SK-MEL-5 (cell line): ENCODE measurements around the gene QRICH2. TPM values are rescaled to one million over a fixed set of nuclear protein-coding genes. Genes with fewer than 3 reads are reported as not detected.
A peak's percentile ranks its signal among the peaks of the same experiment; 100 is the strongest.
"Not testable (repeated sequence)": the region's sequence is repeated elsewhere in the genome, so short reads cannot be mapped to it uniquely, and the experiment has no call there.

Experiments
- DNase-seq: peaks from one replicate; pipeline ENCODE4 v3.0.0-alpha.2; 2016; ENCODE audit warnings: low read depth, low spot score
- in situ Hi-C: cut with HindIII; loops from 2 replicates; pipeline ENCODE4 v1.10.0; 2016; ENCODE audit warnings: low sequenced_read_pairs, high pct_unique_total_duplicates, low pct_unique_long_range_greater_than_20kb
- polyA plus RNA-seq, 2 experiments: library from polyadenylated mRNA; depleted of rRNA; stranded (reverse); fragments of >200 nt; gene quantifications; 2 replicates each; pipeline ENCODE4 v1.2.3, GENCODE V29; 2015
- total RNA-seq: library from RNA; depleted of rRNA; stranded (reverse); fragments of >200 nt; shearing (Covaris generic); gene quantifications from 2 replicates; pipeline ENCODE4 v1.2.3, GENCODE V29; 2014; rRNA removed

The QRICH2 gene, protein sequence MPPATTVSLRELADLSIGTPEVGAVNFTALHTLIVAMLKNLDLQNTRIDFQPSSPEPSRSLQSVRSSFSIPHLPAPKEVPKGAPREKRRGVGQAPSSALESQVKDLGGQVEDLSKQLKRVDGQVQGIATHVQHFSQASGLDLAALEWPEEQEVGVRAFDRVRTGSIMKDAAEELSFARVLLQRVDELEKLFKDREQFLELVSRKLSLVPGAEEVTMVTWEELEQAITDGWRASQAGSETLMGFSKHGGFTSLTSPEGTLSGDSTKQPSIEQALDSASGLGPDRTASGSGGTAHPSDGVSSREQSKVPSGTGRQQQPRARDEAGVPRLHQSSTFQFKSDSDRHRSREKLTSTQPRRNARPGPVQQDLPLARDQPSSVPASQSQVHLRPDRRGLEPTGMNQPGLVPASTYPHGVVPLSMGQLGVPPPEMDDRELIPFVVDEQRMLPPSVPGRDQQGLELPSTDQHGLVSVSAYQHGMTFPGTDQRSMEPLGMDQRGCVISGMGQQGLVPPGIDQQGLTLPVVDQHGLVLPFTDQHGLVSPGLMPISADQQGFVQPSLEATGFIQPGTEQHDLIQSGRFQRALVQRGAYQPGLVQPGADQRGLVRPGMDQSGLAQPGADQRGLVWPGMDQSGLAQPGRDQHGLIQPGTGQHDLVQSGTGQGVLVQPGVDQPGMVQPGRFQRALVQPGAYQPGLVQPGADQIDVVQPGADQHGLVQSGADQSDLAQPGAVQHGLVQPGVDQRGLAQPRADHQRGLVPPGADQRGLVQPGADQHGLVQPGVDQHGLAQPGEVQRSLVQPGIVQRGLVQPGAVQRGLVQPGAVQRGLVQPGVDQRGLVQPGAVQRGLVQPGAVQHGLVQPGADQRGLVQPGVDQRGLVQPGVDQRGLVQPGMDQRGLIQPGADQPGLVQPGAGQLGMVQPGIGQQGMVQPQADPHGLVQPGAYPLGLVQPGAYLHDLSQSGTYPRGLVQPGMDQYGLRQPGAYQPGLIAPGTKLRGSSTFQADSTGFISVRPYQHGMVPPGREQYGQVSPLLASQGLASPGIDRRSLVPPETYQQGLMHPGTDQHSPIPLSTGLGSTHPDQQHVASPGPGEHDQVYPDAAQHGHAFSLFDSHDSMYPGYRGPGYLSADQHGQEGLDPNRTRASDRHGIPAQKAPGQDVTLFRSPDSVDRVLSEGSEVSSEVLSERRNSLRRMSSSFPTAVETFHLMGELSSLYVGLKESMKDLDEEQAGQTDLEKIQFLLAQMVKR (N-terminal part only)
- 2.4 and 2.7 TPM in 2 replicates for total RNA-seq
- polyA plus RNA-seq (2015; cell fraction: cytosol; rRNA removed) = 3.1 and 3.8 TPM in 2 replicates
- polyA plus RNA-seq (2015; cell fraction: nucleus; rRNA removed) = 20.2 and 21.8 TPM in 2 replicates

DNA sequence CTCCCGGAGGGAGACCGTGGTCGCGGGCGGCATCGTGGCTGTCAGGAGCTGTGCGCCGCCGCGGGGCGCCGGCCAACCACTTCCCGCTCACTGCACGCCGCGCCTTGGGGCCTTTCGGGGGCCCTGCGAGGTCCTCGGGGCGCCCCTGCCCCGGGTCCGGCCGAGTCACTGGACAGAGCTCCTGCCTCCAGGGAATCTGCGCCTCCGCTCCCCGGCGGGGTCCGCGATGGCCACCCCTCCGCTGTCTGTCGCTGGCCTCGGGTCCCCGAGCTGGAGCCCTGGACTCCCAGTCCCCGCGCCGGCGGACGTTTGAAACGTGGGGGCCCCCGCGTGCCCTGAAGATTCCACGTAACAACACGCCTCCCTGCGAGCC lies at the start of gene QRICH2:
TSS of gene QRICH2 (minus strand) at position 311 of the 373 bp plus-strand sequence. CDS start at position 33, 278 bp downstream.
- in situ Hi-C loops = no loop called here

GRCh38 chr17:76357597-76358158 lies 49.6 kb upstream of the QRICH2 start:
- in situ Hi-C loops = no loop called here
- DNase-seq = no peak

More for the DNA sequence above, at the start of gene QRICH2:
- DNase-seq = no peak

DNA sequence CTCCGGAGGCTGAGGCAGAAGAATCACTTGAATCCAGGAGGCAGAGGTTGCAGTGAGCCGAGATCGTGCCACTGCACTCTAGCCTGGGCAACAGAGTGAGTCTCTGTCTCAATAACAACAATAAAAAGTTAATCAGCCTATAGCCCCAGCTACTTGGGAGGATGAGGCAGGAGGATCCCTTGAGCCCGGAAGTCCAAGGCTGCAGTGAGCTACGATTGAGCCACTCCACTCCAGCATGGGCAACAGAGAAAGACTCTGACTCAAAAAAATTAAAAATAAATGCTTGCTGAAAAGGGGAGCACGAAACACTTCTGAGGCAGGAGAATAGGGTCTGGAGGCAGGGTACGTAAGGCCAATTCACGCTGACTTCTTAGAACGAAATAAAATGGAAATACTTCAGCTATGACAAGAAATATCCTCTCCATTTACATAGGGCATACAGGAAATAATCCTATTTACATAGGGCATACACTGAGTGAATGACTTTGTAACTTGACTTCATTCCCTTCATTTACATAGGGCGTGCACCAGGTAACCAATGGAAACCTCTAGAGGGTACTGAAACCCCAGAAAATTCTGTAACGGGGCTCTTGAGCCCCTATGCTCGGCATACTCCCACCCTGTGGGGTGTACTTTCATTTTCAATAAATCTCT lies 48.9 kb upstream of the QRICH2 start:
- no peak for DNase-seq
- in situ Hi-C loops = no loop called here

- peak; percentile 14 for DNase-seq
- in situ Hi-C loops = no loop called here
Measured at GRCh38 chr17:76354747-76355310, 46.8 kb upstream of the QRICH2 start.

DNA sequence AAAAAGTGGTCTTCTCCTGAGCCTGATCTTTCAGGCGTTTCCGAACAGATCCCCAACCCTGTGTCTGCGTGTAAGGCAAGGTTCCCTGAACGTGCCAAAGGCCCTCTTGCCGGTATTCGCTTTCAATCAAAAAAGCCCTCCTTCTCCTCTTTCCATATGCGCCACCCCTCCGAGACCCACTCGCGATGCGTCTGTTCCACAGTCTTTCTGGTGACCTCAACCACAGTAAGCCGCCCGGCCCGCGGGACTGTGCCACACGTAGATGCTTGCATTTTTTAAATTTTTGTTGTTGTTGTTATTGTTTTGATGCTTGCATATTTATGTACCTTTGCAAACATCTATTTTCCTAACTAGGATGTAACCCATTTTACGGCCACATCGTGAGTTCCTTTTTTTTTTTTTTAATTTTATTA lies 46.2 kb upstream of the QRICH2 start:
- in situ Hi-C loops = no loop called here
- no peak for DNase-seq

- in situ Hi-C loops = no loop called here
- peak; percentile 97 for DNase-seq
Measured at GRCh38 chr17:76353599-76354316, 45.7 kb upstream of the QRICH2 start, which contains the start of gene PRPSAP1. Gene PRPSAP1 (minus strand): TSS chr17:76353916. CDS start chr17:76353703, 213 bp downstream.

- no peak for DNase-seq
- in situ Hi-C loops = no loop called here
Measured at GRCh38 chr17:76353004-76353598, 45.0 kb upstream of the QRICH2 start.

GRCh38 chr17:76351526-76352071 lies 43.5 kb upstream of the QRICH2 start:
- in situ Hi-C loops = no loop called here
- no peak for DNase-seq

DNA sequence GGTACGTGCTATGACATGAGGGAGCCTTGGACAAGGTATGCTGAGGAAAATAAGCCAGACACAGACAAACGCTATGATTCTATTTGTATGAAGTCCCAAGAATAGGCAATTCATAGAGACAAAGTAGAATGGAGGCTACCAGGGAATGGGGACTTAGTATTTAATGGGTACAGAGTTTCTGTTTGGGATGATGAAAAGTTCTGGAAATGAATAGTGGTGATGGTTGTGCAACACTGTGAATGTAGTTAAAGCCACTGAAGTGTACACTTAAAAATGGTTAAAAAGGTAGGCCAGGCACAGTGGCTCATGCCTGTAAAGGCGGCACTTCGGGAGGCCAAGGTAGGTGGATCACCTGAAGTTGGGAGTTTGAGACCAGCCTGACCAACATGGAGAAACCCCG lies 42.4 kb upstream of the QRICH2 start:
- no peak for DNase-seq
- in situ Hi-C loops = no loop called here

DNA sequence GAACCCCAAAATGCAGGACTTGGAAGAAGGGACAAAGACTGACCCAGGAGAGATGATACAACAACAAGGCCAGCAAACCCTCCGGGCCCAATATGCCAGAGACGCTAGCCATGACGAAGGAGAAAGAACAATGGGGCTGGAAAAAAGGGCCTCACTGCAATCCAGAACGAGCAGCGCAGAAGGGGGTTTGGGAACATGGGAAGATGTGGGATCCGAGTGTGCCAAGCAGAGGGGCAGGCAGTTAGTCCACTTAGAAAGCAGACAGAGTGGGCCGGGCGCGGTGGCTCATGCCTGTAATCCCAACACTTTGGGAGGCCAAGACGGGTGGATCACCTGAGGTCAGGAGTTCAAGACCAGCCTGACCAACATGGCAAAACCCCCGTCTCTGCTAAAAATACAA lies 38.9 kb upstream of the QRICH2 start:
- not testable (repeated sequence) for DNase-seq
- in situ Hi-C loops = loop anchor here (25.0 kb wide), 1 partner anchor 90 kb away; no protein-coding TSS in a partner anchor

DNA sequence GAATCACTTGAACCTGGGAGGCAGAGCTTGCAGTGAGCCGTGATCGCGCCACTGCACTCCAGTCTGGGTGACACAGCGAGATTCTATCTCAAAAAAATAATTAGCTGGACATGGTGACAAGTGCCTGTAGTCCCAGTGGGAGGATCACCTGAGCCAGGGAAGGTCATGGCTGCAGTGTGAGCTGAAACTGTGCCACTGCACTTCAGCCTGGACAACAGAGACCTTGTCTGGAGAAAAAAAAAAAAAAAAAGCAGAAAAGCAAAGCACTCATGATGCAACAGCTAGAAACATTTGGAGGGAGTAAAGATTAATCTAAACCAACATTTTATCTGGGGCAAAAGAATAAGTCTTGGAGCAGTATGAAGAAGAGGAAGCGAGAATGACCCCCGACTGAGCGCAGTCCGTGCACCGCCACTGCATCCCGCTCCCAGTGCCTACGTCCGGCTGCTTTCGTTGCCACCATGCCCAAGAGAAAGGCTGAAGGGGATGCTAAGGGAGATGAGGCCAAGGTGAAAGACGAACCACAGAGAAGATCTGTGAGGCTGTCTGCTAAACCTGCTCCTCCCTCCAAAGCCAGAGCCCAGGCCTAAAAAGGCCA lies 37.4 kb upstream of the QRICH2 start:
- in situ Hi-C loops = loop anchor here (25.0 kb wide), 1 partner anchor 92 kb away; no protein-coding TSS in a partner anchor
- DNase-seq = peak; percentile 51

GRCh38 chr17:76343106-76343505 lies 35.0 kb upstream of the QRICH2 start:
- DNase-seq = no peak
- in situ Hi-C loops = loop anchor here (25.0 kb wide), 1 partner anchor 94 kb away; no protein-coding TSS in a partner anchor

DNA sequence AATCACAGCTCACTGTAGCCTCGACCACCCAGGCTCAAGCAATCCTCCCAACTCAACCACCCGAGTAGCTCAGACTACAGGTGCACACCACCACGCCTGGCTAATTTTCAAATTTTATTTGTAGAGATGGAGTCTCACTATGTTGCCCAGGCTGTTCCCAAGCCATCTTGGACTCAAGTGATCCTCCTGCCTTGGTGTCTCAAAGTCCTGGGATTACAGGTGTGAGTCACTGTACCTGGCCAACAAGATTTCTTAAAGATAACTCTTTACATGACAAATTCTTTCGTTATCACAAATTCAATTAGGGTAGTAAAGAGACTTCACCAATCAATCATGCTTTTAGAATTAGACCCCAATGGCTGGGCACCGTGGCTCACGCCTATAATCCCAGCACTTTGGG lies 33.2 kb upstream of the QRICH2 start:
- in situ Hi-C loops = loop anchor here (25.0 kb wide), 1 partner anchor 96 kb away; no protein-coding TSS in a partner anchor
- no peak for DNase-seq

DNA sequence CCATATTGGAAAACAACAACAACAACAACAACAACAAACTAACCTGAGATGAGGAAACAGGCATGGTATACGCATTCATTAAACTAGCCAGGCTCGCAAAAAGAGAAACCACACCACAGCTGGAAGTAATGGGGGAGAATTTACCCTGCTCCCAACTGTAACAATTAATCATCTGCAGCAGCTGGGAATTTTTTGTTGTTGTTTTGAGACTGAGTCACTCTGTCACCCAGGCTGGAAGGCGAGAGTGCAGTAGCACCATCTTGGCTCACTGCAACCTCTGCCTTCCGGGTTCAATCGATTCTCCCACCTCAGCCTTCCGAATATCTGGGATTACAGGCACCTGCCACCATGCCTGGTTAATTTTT lies 29.3 kb upstream of the QRICH2 start:
- in situ Hi-C loops = loop anchor here (25.0 kb wide), 1 partner anchor 100 kb away; no protein-coding TSS in a partner anchor
- no peak for DNase-seq
